Stimulated activated CD8-positive, alpha-beta memory T cell treated with anti-CD3 and anti-CD28 coated beads, Interleukin-15, amount 100 ng/mL, for 4 hours (primary cell): ENCODE results near the gene DHRS2.

Experiments used
- DNase-seq, 2 donors: peaks; one replicate each; pipeline ENCODE4 v3.0.0-alpha.2; 2020; ENCODE audit warnings: low read depth in 2 of 2

The DHRS2 gene

GRCh38 chr14:23646648-23647549, 10.7 kb downstream of the DHRS2 start:
- no peak for DNase-seq

GRCh38 chr14:23647619-23648018, 11.5 kb downstream of the DHRS2 start:
- DNase-seq, result no peak

- DNase-seq, result no peak
Measured at GRCh38 chr14:23648764-23649460, 12.7 kb downstream of the DHRS2 start.

- no peak for DNase-seq
Measured at GRCh38 chr14:23650506-23650905, 14.3 kb downstream of the DHRS2 start.

- no peak for DNase-seq
Measured at GRCh38 chr14:23653051-23653450, 16.9 kb downstream of the DHRS2 start.

GRCh38 chr14:23654231-23654630, 18.1 kb downstream of the DHRS2 start:
- no peak for DNase-seq

GRCh38 chr14:23657959-23658470, 21.9 kb downstream of the DHRS2 start:
- DNase-seq, result no peak

GRCh38 chr14:23660290-23661226, 24.4 kb downstream of the DHRS2 start:
- peak in 1 of 2 donors; percentile 6 for DNase-seq

- no peak for DNase-seq
Measured at GRCh38 chr14:23661542-23661941, 25.4 kb downstream of the DHRS2 start.

- DNase-seq, result no peak
Measured at GRCh38 chr14:23663127-23663526, 27.0 kb downstream of the DHRS2 start.

- no peak for DNase-seq
Measured at GRCh38 chr14:23663711-23664110, 27.5 kb downstream of the DHRS2 start.

- no peak for DNase-seq
Measured at GRCh38 chr14:23664207-23664885, 28.2 kb downstream of the DHRS2 start.

GRCh38 chr14:23665302-23666016, 29.3 kb downstream of the DHRS2 start:
- DNase-seq, result no peak

GRCh38 chr14:23667134-23667533, 31.0 kb downstream of the DHRS2 start:
- DNase-seq, result no peak

- no peak for DNase-seq
Measured at GRCh38 chr14:23669441-23669840, 33.3 kb downstream of the DHRS2 start.

- DNase-seq, result no peak
Measured at GRCh38 chr14:23670481-23670880, 34.3 kb downstream of the DHRS2 start.

GRCh38 chr14:23672200-23672599, 36.0 kb downstream of the DHRS2 start:
- DNase-seq, result no peak

GRCh38 chr14:23675337-23675736, 39.2 kb downstream of the DHRS2 start:
- DNase-seq, result no peak

- no peak for DNase-seq
Measured at GRCh38 chr14:23675906-23676305, 39.7 kb downstream of the DHRS2 start.

- no peak for DNase-seq
Measured at GRCh38 chr14:23681337-23681736, 45.2 kb downstream of the DHRS2 start.
